Measurements from ENCODE around the gene DUOX2. TPM values are rescaled to one million over a fixed set of nuclear protein-coding genes. Genes with fewer than 3 reads are reported as not detected.
A peak's percentile ranks its signal among the peaks of the same experiment; 100 is the strongest.

Gene DUOX2
- total RNA-seq, 1 experiment from 2014 or later = 0.08 TPM

- in situ Hi-C loops (cut with HindIII; ENCODE audit: low pct_unique_long_range_greater_than_20kb, low sequenced_read_pairs) = no loop called here
- Histone ChIP-seq H3K4me1 (ENCODE audit: control insufficient read depth, insufficient read depth, low read length) (peaks cover 14% of the 10 kb centered on the region), H3K9me3 (ENCODE audit: control insufficient read depth, insufficient read depth, low read depth, low read length) (no peaks in the 10 kb centered on the region), H3K36me3 (ENCODE audit: control insufficient read depth, insufficient read depth, low read length) (no peaks in the 10 kb centered on the region), H3K4me3 (ENCODE audit: low read depth in 2 of 2, low read length in 2 of 2) (peak overlapping the region; percentile 24 to 31), H3K27me3 (ENCODE audit: control insufficient read depth, insufficient read depth, low read length) (peaks cover 21% of the 10 kb centered on the region), H3K27ac (ENCODE audit: low read length) (no peak overlapping the region)
- POLR2A ChIA-PET = no interaction called here
- intact Hi-C loops (cut with micrococcal nuclease; ENCODE audit: unreplicated experiment) = no loop called here
- no TSS peak for BruUV-seq (replicated peaks)
- CTCF ChIA-PET = no interaction called here
- ATAC-seq (peak; percentile 29), DNase-seq (ENCODE audit: low read depth, low spot score) (no peak)
- TF ChIP-seq POLR2AphosphoS5 (IDR thresholded peaks at IDR 0.05; ENCODE audit: low read depth, low read length) = no peak
- no peak for TF ChIP-seq SIN3A (IDR thresholded peaks at IDR 0.05; ENCODE audit: borderline replicate concordance, insufficient read depth, low read depth, low read length)
- TF ChIP-seq, protein P1, sequence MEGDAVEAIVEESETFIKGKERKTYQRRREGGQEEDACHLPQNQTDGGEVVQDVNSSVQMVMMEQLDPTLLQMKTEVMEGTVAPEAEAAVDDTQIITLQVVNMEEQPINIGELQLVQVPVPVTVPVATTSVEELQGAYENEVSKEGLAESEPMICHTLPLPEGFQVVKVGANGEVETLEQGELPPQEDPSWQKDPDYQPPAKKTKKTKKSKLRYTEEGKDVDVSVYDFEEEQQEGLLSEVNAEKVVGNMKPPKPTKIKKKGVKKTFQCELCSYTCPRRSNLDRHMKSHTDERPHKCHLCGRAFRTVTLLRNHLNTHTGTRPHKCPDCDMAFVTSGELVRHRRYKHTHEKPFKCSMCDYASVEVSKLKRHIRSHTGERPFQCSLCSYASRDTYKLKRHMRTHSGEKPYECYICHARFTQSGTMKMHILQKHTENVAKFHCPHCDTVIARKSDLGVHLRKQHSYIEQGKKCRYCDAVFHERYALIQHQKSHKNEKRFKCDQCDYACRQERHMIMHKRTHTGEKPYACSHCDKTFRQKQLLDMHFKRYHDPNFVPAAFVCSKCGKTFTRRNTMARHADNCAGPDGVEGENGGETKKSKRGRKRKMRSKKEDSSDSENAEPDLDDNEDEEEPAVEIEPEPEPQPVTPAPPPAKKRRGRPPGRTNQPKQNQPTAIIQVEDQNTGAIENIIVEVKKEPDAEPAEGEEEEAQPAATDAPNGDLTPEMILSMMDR (IDR thresholded peaks at IDR 0.05) = no peak
- TF ChIP-seq TCF7L2 (IDR thresholded peaks at IDR 0.05; ENCODE audit: low read depth, low read length) = no peak
- TF ChIP-seq, protein P2, sequence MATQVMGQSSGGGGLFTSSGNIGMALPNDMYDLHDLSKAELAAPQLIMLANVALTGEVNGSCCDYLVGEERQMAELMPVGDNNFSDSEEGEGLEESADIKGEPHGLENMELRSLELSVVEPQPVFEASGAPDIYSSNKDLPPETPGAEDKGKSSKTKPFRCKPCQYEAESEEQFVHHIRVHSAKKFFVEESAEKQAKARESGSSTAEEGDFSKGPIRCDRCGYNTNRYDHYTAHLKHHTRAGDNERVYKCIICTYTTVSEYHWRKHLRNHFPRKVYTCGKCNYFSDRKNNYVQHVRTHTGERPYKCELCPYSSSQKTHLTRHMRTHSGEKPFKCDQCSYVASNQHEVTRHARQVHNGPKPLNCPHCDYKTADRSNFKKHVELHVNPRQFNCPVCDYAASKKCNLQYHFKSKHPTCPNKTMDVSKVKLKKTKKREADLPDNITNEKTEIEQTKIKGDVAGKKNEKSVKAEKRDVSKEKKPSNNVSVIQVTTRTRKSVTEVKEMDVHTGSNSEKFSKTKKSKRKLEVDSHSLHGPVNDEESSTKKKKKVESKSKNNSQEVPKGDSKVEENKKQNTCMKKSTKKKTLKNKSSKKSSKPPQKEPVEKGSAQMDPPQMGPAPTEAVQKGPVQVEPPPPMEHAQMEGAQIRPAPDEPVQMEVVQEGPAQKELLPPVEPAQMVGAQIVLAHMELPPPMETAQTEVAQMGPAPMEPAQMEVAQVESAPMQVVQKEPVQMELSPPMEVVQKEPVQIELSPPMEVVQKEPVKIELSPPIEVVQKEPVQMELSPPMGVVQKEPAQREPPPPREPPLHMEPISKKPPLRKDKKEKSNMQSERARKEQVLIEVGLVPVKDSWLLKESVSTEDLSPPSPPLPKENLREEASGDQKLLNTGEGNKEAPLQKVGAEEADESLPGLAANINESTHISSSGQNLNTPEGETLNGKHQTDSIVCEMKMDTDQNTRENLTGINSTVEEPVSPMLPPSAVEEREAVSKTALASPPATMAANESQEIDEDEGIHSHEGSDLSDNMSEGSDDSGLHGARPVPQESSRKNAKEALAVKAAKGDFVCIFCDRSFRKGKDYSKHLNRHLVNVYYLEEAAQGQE (IDR thresholded peaks at IDR 0.05; ENCODE audit: insufficient read depth in 1 of 2, low read depth in 2 of 2, low read length in 1 of 2) = no peak
These were observed 1.8 kb downstream of the DUOX2 start for GRCh38 chr15:45112143-45112590.

- H3K27me3 ChIP-seq (ENCODE audit: control insufficient read depth, insufficient read depth, low read length) = peaks cover 23% of the 10 kb centered on the region
- ATAC-seq (no peak), DNase-seq (ENCODE audit: low read depth, low spot score) (no peak)
- H3K27ac ChIP-seq (ENCODE audit: low read length) = no peak overlapping the region
- H3K36me3 ChIP-seq (ENCODE audit: control insufficient read depth, insufficient read depth, low read length) = no peaks in the 10 kb centered on the region
- intact Hi-C loops (cut with micrococcal nuclease; ENCODE audit: unreplicated experiment) = no loop called here
- ChIA-PET CTCF (no interaction called here), POLR2A (no interaction called here)
- H3K9me3 ChIP-seq (ENCODE audit: control insufficient read depth, insufficient read depth, low read depth, low read length) = no peaks in the 10 kb centered on the region
- no TSS peak for BruUV-seq (replicated peaks)
- H3K4me1 ChIP-seq (ENCODE audit: control insufficient read depth, insufficient read depth, low read length) = peaks cover 14% of the 10 kb centered on the region
- in situ Hi-C loops (cut with HindIII; ENCODE audit: low pct_unique_long_range_greater_than_20kb, low sequenced_read_pairs) = no loop called here
- H3K4me3 ChIP-seq (ENCODE audit: low read depth in 2 of 2, low read length in 2 of 2) = no peak overlapping the region
- TF ChIP-seq TCF7L2 (IDR thresholded peaks at IDR 0.05; ENCODE audit: low read depth, low read length) (no peak), POLR2AphosphoS5 (IDR thresholded peaks at IDR 0.05; ENCODE audit: low read depth, low read length) (no peak), SIN3A (IDR thresholded peaks at IDR 0.05; ENCODE audit: borderline replicate concordance, insufficient read depth, low read depth, low read length) (no peak)
- TF ChIP-seq, protein P1 (IDR thresholded peaks at IDR 0.05) = no peak; the same call in 1 of the 2 replicates
- TF ChIP-seq, protein P2 (IDR thresholded peaks at IDR 0.05; ENCODE audit: insufficient read depth in 1 of 2, low read depth in 2 of 2, low read length in 1 of 2) = no peak
These were observed 2.4 kb downstream of the DUOX2 start for GRCh38 chr15:45111390-45112142.

All from Panc1 (cell line).